Vagina (tissue), 2 donors: ENCODE measurements around the gene RBM42. TPM values are rescaled to one million over a fixed set of nuclear protein-coding genes. Genes with fewer than 3 reads are reported as not detected.
"Not testable (repeated sequence)": the region's sequence is repeated elsewhere in the genome, so short reads cannot be mapped to it uniquely, and the experiment has no call there.

Experiments used
- DNase-seq, 2 donors: peaks; one replicate each; pipeline ENCODE4 v3.0.0-alpha.2; 2017; ENCODE audit errors: extremely low spot score in 2 of 2
- H3K27ac ChIP-seq: fragments of 200-600 bp; sonication (generic); one replicate; pipeline ENCODE4 v1.5.1; 2019
- H3K27me3 ChIP-seq: fragments of 200-600 bp; sonication (generic); one replicate; pipeline ENCODE4 v1.5.1; 2019
- H3K36me3 ChIP-seq, 2 donors: fragments of 200-600 bp; sonication (generic); one replicate each; pipeline ENCODE4 v1.5.1; 2017 to 2019
- H3K4me1 ChIP-seq: fragments of 200-600 bp; sonication (generic); one replicate; pipeline ENCODE4 v1.5.1; 2019
- H3K4me3 ChIP-seq, 2 donors: fragments of 200-600 bp; sonication (generic); 1 replicate in 1 of 2; 2 replicates in 1 of 2; pipeline ENCODE4 v1.5.1; 2016 to 2019
- H3K9me3 ChIP-seq: fragments of 200-600 bp; sonication (generic); one replicate; pipeline ENCODE4 v1.5.1; 2019
- CTCF ChIP-seq, 3 experiments: fragments of 450-650 bp in 2 of 3; fragments of 200-600 bp in 1 of 3; sonication (generic) in 1 of 3; IDR thresholded peaks; one replicate each; pipeline ENCODE4 v1.5.1; 2017 to 2019; ENCODE audit warnings: antibody characterized with exemption in 3 of 3, mild to moderate bottlenecking in 2 of 3, moderate library complexity in 2 of 3
- POLR2A ChIP-seq, 2 donors: fragments of 450-650 bp; IDR thresholded peaks; one replicate each; pipeline ENCODE4 v1.6.1; 2017; ENCODE audit warnings: antibody characterized with exemption in 2 of 2, mild to moderate bottlenecking in 2 of 2, moderate library complexity in 2 of 2
- POLR2AphosphoS5 ChIP-seq, 2 donors: sonication (generic); formaldehyde crosslinking; IDR thresholded peaks; one replicate each; pipeline ENCODE4 v1.9.0; 2017; ENCODE audit warnings: antibody characterized with exemption in 2 of 2, mild to moderate bottlenecking in 2 of 2, low read depth in 1 of 2; ENCODE audit not compliant: insufficient read depth in 1 of 2
- intact Hi-C: fragments of 100-400 bp; cut with DNase I; formaldehyde crosslinking; loops from one replicate; pipeline ENCODE4 v1.15.1; 2023
- total RNA-seq: library from RNA; depleted of rRNA; stranded (reverse); fragments of >200 nt; gene quantifications from one replicate; pipeline ENCODE4 v1.2.3, GENCODE V29; 2016

Gene RBM42
- total RNA-seq, 1 donor from 2014 or later = 54.3 TPM

- Histone ChIP-seq H3K36me3 (no peaks in the 10 kb centered on the region), H3K27ac (no peak overlapping the region), H3K27me3 (no peaks in the 10 kb centered on the region), H3K9me3 (no peaks in the 10 kb centered on the region), H3K4me1 (no peaks in the 10 kb centered on the region), H3K4me3 (no peak overlapping the region)
- intact Hi-C loops = no loop called here
- TF ChIP-seq POLR2A (IDR thresholded peaks at IDR 0.05) = no peak
- peak in 2 of 3 experiments; percentile 2 to 28 for TF ChIP-seq CTCF (IDR thresholded peaks at IDR 0.05)
- no peak for DNase-seq
Measured at GRCh38 chr19:35592226-35592625, 36.6 kb upstream of the RBM42 start.

DNA sequence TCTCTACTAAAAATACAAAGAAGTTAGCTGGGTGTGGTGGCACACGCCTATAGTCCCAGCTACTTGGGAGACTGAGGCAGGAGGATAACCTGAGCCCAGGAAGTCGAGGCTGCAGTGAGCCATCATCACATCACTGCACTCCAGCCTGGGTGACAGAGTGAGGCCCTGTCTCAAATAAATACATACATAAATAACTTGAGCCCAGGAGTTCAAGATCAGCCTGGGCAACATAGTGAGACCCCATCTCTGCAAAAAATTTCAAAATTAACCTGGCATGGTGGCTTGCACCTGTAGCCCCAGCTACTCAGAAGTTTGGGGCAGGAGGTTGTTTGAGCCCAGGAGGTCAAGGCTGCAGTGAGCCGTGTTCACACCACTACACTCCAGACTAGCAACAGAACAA, 33.8 kb upstream of the RBM42 start:
- H3K36me3 ChIP-seq, H3K27me3 ChIP-seq, H3K4me3 ChIP-seq, DNase-seq, H3K9me3 ChIP-seq, H3K27ac ChIP-seq, H3K4me1 ChIP-seq, intact Hi-C loops: not testable (repeated sequence)

DNA sequence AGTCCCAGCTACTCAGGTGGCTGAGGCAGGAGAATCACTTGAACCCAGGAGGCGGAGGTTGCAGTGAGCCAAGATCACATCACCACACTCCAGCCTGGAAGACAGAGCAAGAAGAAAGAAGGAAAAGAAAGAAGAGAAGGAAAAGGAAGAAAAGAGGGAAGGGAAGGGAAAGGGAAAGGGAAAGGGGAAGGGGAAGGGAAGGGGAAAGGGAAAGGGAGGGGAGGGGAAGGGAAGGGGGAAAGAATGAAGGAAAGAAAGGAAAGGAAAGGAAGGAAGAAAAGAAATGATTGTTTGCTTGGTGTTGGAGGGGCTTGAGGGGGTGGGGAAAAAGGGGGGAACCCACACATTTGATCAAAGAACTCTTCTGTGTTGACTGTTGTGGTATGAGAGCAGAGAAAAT, 32.9 kb upstream of the RBM42 start:
- TF ChIP-seq POLR2A (IDR thresholded peaks at IDR 0.05) = no peak
- no peak for TF ChIP-seq POLR2AphosphoS5 (IDR thresholded peaks at IDR 0.05; ENCODE audit: insufficient read depth in 1 of 2, low read depth in 1 of 2)
- TF ChIP-seq CTCF (IDR thresholded peaks at IDR 0.05) = no peak

DNA sequence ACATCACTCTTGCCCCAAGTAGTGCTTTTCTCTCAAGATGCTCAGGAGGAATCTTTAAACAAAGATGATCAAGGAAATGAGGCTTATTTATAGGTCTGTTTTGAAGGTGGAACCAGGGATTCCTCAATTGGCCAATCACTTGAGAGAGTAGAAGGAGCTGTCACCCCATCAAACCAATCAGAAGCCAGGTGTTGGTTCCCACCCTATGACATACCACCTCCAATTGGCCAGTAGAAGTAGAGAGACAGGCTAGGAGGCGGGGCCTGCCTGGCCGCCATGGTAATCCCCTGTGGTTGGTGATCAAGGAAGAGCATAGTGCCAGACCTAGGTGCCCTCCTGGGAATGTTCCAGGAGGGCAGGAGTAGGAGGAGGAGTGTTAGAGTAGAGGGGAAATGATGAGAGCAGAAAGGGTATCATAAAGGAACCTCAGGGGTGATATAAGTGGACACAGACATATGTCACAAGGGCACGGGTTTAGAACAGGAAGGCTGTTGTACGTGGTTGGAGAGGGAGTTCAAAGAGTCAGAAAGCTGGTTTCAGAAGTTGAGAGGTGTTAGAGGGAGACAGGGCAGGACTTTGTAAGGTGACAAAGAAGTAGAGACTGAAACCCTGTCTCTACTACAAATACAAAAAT, 32.4 kb upstream of the RBM42 start:
- Histone ChIP-seq H3K27ac (no peak overlapping the region), H3K27me3 (no peaks in the 10 kb centered on the region), H3K4me3 (no peak overlapping the region), H3K9me3 (no peaks in the 10 kb centered on the region), H3K36me3 (no peaks in the 10 kb centered on the region), H3K4me1 (no peaks in the 10 kb centered on the region)
- DNase-seq = no peak
- intact Hi-C loops = no loop called here
- TF ChIP-seq POLR2A (IDR thresholded peaks at IDR 0.05) = no peak
- no peak for TF ChIP-seq POLR2AphosphoS5 (IDR thresholded peaks at IDR 0.05; ENCODE audit: insufficient read depth in 1 of 2, low read depth in 1 of 2)
- no peak for TF ChIP-seq CTCF (IDR thresholded peaks at IDR 0.05)

More for the DNA sequence above, 32.9 kb upstream of the RBM42 start:
- DNase-seq = no peak
- intact Hi-C loops = no loop called here
- H3K4me3 ChIP-seq = no peak overlapping the region
- H3K4me1 ChIP-seq = no peaks in the 10 kb centered on the region
- no peaks in the 10 kb centered on the region for H3K9me3 ChIP-seq
- H3K36me3 ChIP-seq = no peaks in the 10 kb centered on the region
- H3K27me3 ChIP-seq = no peaks in the 10 kb centered on the region
- H3K27ac ChIP-seq = no peak overlapping the region

DNA sequence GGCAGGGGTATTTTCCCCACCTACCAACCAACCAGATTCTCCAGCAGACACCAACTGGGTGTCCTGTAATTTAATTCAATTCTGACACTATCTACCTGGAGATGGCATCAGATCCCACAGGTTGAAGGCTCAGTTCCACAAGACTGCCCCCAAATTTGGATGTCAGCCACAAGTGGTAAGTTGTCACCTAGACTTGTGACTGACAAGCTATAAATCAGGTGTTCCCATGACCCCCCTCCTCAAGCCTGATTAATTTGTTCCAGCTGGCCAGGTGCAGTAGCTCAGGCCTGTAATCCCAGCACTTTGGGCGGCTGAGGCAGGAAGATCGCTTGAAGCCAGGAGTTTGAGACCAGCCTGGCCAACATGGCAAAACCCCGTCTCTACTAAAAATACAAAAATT, 26.9 kb upstream of the RBM42 start:
- Histone ChIP-seq H3K36me3 (no peaks in the 10 kb centered on the region), H3K9me3 (no peaks in the 10 kb centered on the region), H3K27me3 (no peaks in the 10 kb centered on the region), H3K4me3 (no peak overlapping the region), H3K27ac (no peak overlapping the region), H3K4me1 (no peaks in the 10 kb centered on the region)
- intact Hi-C loops = no loop called here
- TF ChIP-seq CTCF (IDR thresholded peaks at IDR 0.05) = no peak
- TF ChIP-seq POLR2AphosphoS5 (IDR thresholded peaks at IDR 0.05; ENCODE audit: insufficient read depth in 1 of 2, low read depth in 1 of 2) = no peak
- TF ChIP-seq POLR2A (IDR thresholded peaks at IDR 0.05) = no peak
- no peak for DNase-seq

- H3K9me3 ChIP-seq, DNase-seq, H3K27ac ChIP-seq, H3K27me3 ChIP-seq, H3K4me3 ChIP-seq, intact Hi-C loops, H3K4me1 ChIP-seq, H3K36me3 ChIP-seq: not testable (repeated sequence)
Measured at GRCh38 chr19:35604436-35604835, 24.4 kb upstream of the RBM42 start.

- not testable (repeated sequence) for H3K9me3 ChIP-seq, H3K36me3 ChIP-seq
Measured at GRCh38 chr19:35607170-35607569, 21.7 kb upstream of the RBM42 start.

More at GRCh38 chr19:35607170-35607569, 21.7 kb upstream of the RBM42 start:
- H3K4me1 ChIP-seq, H3K27ac ChIP-seq, H3K27me3 ChIP-seq, intact Hi-C loops, DNase-seq, H3K4me3 ChIP-seq: not testable (repeated sequence)
